ENCODE measurements around the gene CAMTA1.

- TF ChIP-seq CTCF (conservative IDR thresholded peaks at IDR 0.05; ENCODE audit: low read length) (no peak), EZH2phosphoT487 (IDR thresholded peaks at IDR 0.05; ENCODE audit: borderline replicate concordance, low read depth, low read length) (no peak)
These were observed 258.7 kb downstream of the CAMTA1 start for GRCh38 chr1:7043719-7044535.
